ENCODE results near the gene GPATCH8.
"Not testable (repeated sequence)": the region's sequence is repeated elsewhere in the genome, so short reads cannot be mapped to it uniquely, and the experiment has no call there.

GPATCH8 gene

DNA sequence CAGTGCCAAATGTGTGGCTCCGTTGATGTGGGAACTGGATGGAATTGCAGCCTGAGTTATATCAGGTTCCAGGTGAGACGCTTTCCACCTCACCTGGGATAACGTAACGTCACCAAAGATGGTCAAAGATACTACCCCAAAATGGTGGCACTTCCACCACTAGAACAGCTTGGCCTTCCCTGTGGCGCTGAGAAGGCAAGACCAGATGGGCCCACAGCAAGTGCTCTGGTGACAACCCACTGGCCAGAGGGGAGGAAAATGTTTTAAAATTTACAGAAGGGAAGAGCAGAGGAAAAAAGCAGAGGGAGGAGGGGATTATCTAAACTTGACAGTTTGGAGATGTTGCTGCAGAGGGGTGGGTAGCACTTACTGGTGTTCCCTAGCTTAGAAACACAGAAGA is 106.3 kb downstream of the GPATCH8 start:
- DNase-seq, result no peak

GRCh38 chr17:44394833-44395232 is 108.4 kb downstream of the GPATCH8 start:
- no peak for DNase-seq

- DNase-seq, result not testable (repeated sequence)
Observed at GRCh38 chr17:44394112-44394511, 109.1 kb downstream of the GPATCH8 start.

- DNase-seq, result no peak
Observed at GRCh38 chr17:44390250-44390870, 112.8 kb downstream of the GPATCH8 start.

DNA sequence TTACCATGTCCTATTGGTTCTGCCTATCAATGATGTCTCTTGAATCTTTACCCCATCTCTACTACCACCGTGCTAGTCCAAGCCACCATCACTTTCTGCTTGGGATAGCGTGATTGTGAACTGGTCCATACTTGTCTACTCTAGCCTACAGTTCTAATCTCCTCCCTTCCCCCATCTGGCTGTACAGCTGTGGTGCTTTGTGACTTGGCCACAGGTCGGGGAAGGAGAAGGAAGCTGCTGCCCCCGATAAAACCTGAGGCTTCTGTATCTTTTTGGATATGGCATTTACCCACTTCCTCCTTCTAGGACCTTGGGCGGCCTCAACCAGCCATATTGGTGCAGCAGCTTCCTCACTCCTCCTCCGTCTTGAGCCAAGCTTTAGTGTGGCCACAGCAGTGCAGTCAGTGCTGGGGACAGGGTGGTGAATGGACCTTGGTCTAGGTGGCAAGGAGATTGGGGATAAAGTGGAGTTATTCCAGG is 113.4 kb downstream of the GPATCH8 start:
- DNase-seq, result no peak

DNA sequence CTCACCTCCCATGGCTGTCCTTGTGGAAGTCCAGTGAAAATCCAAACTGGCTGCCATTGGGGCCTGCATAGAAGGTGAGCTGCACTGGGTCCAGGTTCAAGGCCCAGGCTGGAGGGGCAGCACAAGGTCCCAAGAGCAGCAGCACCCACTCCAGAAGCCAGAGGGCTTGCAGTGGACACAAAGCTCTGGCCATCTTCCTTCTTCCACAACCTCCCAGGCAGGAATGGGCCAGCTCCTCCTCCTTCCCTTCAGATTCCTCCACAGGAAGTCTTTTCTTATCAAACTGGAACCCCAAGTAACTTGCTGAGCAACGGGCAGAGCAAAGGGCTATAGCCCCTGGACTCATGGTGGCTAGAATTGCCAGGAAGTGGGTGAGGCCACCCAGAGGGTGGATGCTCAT is 113.9 kb downstream of the GPATCH8 start, which contains the start of gene ITGA2B:
TSS of gene ITGA2B (minus strand) at position 369 of the 400 bp plus-strand sequence. CDS start at position 193, 176 bp downstream.
- DNase-seq, result no peak

DNA sequence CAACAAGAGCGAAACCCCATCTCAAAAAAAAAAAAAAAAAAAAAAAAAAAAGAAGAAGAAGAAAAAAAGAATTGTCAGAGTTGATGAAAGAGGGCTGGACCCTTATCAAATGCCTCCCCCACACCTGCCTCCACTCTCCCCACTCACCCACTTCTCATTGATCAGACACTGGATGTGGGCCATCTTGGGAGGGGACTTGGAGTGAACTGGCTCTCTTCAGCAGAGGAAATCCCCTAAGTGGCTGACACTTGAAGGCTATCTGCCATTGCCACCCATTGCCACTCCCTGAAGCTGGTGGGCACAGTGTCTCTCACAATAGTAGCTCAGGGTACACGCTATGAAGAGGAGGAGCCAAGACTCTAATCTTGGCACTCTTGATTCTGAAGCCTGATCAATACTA is 115.4 kb downstream of the GPATCH8 start:
- no peak for DNase-seq

- no peak for DNase-seq
Observed at GRCh38 chr17:44386182-44386525, 117.1 kb downstream of the GPATCH8 start.

GRCh38 chr17:44385287-44386181 is 117.7 kb downstream of the GPATCH8 start:
- DNase-seq, result peak; percentile 72

- DNase-seq, result no peak
Observed at GRCh38 chr17:44384823-44385286, 118.4 kb downstream of the GPATCH8 start.

- DNase-seq, result no peak
Observed at GRCh38 chr17:44384281-44384822, 118.9 kb downstream of the GPATCH8 start.

DNA sequence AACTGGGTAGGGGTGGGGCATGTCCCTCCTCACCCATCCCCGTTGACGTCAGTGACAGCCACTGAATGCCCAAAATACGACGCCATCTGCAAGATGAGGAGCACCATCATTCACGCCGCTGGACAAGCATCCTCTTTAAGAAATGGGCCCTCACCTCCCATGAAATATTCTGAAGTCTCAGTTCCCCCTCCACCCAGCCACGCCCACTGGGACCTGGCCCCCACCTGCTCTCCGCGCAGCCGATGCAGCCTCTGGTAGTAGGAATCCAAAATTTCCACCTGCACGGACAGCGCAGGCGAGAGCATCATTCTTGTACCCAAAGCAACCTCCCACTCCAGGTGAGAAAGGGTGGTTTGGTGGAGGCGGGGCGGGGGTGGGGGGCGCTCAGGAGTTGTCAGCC is 119.3 kb downstream of the GPATCH8 start:
- no peak for DNase-seq

DNA sequence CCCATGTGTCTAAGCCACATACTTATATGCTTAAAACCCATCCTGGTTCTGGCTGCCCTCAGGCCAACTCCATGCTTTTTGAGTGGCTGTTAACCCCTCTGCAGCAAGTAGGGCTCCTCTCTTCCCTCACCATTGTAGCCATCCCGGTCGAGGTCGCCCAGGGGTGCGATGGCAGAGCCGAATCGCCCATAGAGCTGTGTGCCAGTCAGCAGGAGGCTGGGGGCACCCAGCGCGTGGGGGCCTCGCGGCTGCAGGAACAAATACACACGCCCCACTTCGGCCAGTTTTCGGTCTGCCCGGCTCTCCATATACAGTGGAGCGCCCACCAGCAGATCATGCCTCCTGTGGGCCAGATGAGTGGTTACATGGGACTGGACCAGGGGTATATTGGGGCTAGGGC is 119.8 kb downstream of the GPATCH8 start:
- no peak for DNase-seq

DNA sequence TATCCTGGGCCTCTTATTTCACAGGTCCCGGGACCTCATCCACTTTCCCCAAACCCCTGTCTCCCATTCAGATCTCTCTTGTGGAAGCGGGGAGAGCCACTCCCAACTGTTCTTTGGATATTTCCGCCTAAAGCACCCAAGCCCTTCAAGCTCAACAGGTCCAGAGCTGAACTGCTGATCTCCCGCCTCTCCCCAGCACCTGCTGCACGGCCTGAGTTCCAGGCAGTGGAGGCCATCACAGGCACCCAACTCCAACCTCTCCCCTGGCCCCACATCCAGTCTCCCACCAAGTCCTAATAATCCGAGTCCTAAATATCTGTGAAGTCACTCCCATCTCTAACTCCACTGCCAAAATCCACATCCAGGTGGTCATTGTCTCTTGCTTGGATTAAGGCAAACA is 120.3 kb downstream of the GPATCH8 start:
- DNase-seq, result no peak

DNA sequence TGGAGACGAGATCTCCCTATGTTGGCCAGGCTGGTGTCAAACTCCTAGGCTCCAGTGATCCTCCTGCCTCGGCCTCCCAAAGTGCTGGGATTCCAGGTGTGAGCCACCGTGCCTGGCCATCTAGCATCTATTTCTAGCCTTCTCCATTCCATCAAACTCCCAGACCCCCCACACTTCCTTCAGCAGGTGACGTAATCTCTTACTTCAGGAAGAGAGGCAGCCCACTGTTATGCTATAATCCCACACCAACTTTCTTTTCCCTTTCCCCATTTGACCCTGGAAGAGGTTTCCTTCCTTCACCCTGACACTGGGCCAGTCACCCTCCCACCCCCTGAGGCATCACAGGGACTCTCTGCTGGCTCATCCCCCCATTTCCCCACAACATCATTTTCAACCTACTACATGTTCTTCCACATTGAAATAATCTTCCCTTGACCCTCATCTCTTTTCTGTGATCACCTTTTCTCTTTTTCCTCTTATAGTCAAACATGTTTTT is 121.3 kb downstream of the GPATCH8 start:
- no peak for DNase-seq

DNA sequence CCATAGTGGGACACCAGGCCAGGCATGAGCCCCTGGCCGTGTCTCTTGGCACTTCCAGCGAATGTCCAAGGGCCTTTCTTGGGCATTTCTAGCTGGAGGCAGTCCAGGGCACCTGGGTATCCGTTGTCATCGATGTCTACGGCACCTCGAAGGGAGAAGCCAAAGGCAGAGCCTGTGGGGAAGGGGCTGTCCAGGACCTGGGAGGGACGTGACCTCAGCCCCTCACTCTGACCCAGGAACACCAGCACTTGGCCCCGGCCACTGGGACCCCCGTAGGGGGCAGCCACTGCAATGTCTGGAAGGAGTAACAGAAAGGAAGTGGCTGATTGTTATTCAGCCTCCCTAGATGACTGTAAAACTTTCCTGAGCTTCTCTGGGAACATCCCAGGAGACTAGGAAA is 122.4 kb downstream of the GPATCH8 start:
- DNase-seq, result no peak

DNA sequence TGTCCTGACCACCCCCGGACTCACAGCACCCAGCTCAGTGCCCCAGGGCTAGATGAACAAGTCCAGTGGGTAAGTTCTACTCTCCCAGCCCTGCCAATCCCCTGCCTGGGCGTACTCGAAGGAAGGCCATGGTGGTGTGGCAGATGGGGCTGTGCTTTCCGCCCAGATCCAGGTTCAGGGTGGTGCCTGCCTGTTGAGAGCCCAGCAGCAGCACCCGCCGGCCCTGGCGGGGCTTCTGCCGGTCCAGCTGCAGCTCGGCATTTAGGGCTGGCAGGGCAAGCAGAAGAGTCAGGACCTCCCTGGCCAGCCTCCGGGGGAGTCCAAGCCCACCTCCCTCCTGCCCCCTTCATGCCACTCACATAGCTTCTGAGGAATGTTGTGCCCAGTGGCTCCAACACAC is 123.3 kb downstream of the GPATCH8 start:
- no peak for DNase-seq

DNA sequence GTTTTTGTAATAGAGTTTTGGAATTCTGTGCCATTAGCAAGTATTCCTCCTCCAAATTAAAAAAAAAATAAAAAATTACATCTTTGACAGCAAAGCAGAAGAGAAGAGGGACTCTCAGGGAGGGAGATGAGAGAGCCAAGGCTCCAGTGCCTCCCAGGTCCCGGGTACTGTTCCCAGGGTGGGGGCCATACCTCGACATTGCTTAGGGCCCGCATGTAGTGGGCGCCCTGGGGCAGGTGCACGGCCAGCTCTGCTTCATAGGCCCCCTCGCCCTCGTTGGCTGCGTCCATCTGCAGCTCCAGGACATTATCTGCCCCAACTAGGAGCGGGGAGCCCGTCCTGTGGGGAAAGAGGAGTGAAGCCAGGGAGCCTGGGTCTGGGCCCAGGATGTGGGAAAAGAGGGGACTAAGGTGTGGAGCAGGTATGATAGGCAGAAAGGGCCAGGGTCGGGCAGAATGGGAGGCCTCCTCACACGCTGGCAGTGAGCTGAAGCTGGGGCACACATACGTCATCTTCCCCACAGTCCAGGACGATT is 125.0 kb downstream of the GPATCH8 start:
- no peak for DNase-seq

GRCh38 chr17:44376779-44377178 is 126.4 kb downstream of the GPATCH8 start:
- DNase-seq, result no peak

DNA sequence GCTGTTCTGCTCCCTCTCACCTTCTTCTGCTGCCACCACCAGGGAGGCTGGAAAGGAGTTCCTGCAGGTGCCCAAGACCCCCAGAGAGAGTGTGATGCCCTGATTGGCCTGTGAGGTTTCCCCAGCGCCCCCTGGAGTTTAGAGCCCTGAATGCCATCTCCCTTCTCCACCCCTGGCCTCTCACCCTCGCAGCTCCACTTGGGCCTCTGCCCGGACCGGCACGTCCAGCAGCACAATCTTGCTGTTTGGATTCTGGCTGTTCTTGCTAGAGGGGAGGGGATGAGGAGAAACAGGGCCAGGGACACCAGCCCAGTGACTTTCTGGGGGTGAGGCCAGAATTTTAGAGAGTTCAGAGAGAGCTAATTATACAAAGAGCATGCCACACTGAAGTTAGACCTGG is 127.1 kb downstream of the GPATCH8 start:
- no peak for DNase-seq

- DNase-seq, result no peak
Observed at GRCh38 chr17:44375196-44376017, 127.8 kb downstream of the GPATCH8 start.

Measured in effector CD4-positive, alpha-beta T cell (primary cell).